Upper lobe of right lung (tissue), 1 donor: ENCODE results near the gene MBTPS1. TPM values are rescaled to one million over a fixed set of nuclear protein-coding genes. Genes with fewer than 3 reads are reported as not detected.

Experiments used
- ATAC-seq: fragments of 200-7000 bp; cut with Tn5 transposase; one replicate; pipeline ENCODE4 v1.9.1; 2020; ENCODE audit warnings: mild to moderate bottlenecking, moderate library complexity
- DNase-seq: peaks from one replicate; pipeline ENCODE4 v3.0.0-alpha.2; 2020
- H3K27ac ChIP-seq: fragments of 200-600 bp; one replicate; pipeline ENCODE4 v1.8.0; 2022
- H3K27me3 ChIP-seq: fragments of 200-600 bp; one replicate; pipeline ENCODE4 v1.8.0; 2022; ENCODE audit warnings: mild to moderate bottlenecking
- H3K36me3 ChIP-seq: fragments of 200-600 bp; one replicate; pipeline ENCODE4 v1.8.0; 2022
- H3K4me1 ChIP-seq: fragments of 200-600 bp; one replicate; pipeline ENCODE4 v1.8.0; 2022
- H3K4me3 ChIP-seq: fragments of 200-600 bp; one replicate; pipeline ENCODE4 v1.8.0; 2022; ENCODE audit warnings: mild to moderate bottlenecking
- H3K9me3 ChIP-seq: fragments of 200-600 bp; one replicate; pipeline ENCODE4 v1.8.0; 2022
- CTCF ChIP-seq: fragments of 200-600 bp; IDR thresholded peaks from one replicate; pipeline ENCODE4 v1.8.0; 2022; ENCODE audit warnings: antibody characterized with exemption
- intact Hi-C: fragments of 100-400 bp; cut with DNase I; formaldehyde crosslinking; loops from one replicate; pipeline ENCODE4 v1.11.0; 2022
- total RNA-seq: library from RNA; stranded (reverse); fragmentation: NEBNext Ultra II Directional; extraction: Animal tissue kit (Norgen Biotek cat#: 25700); gene quantifications from one replicate; pipeline ENCODE4 v1.2.1, GENCODE V29; 2021
- donor health status: DM: no; HTN: yes; CAD: no; lungs with severe emphysema.

Gene MBTPS1
- total RNA-seq, 1 donor from 2014 or later: 97.5 TPM

- Histone ChIP-seq H3K4me3 (no peak overlapping the region), H3K4me1 (no peaks in the 10 kb centered on the region), H3K27me3 (no peaks in the 10 kb centered on the region), H3K9me3 (no peaks in the 10 kb centered on the region), H3K27ac (no peak overlapping the region), H3K36me3 (peaks cover 96% of the 10 kb centered on the region)
- DNase-seq: no peak
- intact Hi-C loops: no loop called here
- no peak for TF ChIP-seq CTCF
- peak; percentile 64 for ATAC-seq
These were observed 47.2 kb downstream of the MBTPS1 start for GRCh38 chr16:84069540-84069939.

GRCh38 chr16:84068783-84069462, 47.8 kb downstream of the MBTPS1 start:
- no peak overlapping the region for H3K27ac ChIP-seq
- ATAC-seq (peak; percentile 67), DNase-seq (no peak)
- H3K9me3 ChIP-seq: no peaks in the 10 kb centered on the region
- H3K4me1 ChIP-seq: no peaks in the 10 kb centered on the region
- intact Hi-C loops: no loop called here
- no peak for TF ChIP-seq CTCF
- no peak overlapping the region for H3K4me3 ChIP-seq
- H3K27me3 ChIP-seq: no peaks in the 10 kb centered on the region
- H3K36me3 ChIP-seq: peaks cover 96% of the 10 kb centered on the region

DNA sequence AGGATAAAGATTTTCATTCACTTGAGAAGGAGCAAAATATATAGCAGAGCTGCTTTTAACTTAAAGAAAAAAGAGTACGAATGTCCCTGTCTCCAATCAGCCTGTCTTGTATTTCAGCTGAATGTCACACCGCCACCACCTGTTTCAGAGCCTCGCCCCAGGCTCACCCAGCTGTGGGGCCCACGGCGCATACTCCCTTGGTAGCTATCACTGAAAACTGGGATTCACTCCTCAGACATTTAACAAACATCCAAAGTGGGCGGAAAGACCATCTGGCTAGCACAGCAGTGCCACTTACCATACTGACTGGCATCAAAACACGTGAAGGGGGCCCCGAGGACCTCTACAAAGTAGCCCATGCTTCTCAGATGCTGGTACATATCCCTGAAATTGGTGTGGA, 48.7 kb downstream of the MBTPS1 start:
- Histone ChIP-seq H3K27ac (no peak overlapping the region), H3K36me3 (peaks cover 95% of the 10 kb centered on the region), H3K27me3 (no peaks in the 10 kb centered on the region), H3K9me3 (no peaks in the 10 kb centered on the region), H3K4me3 (no peak overlapping the region), H3K4me1 (no peaks in the 10 kb centered on the region)
- no peak for ATAC-seq
- no peak for TF ChIP-seq CTCF
- DNase-seq: no peak
- intact Hi-C loops: no loop called here

DNA sequence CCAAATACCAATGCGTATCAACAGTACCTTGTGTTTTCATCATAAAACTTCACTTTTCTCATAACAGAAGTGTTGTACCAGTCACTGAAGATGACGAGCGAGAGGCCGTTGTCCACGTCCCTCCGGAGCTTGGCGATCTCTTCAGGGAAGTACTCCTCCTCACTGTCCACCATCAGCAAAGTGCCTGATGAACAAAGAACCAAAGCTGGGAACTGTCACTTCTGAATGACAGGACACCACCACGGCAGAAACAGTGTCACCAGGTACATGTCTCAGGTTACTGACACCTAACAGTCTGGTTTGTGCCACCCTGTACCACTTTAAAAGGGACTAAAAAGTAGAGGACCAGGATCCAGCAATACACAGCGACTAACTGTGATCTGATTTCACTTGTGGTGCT, 49.1 kb downstream of the MBTPS1 start:
- no peak for TF ChIP-seq CTCF
- intact Hi-C loops: no loop called here
- H3K9me3 ChIP-seq: no peaks in the 10 kb centered on the region
- H3K36me3 ChIP-seq: peaks cover 95% of the 10 kb centered on the region
- H3K4me3 ChIP-seq: no peak overlapping the region
- ATAC-seq (no peak), DNase-seq (no peak)
- no peak overlapping the region for H3K27ac ChIP-seq
- H3K27me3 ChIP-seq: no peaks in the 10 kb centered on the region
- no peaks in the 10 kb centered on the region for H3K4me1 ChIP-seq

DNA sequence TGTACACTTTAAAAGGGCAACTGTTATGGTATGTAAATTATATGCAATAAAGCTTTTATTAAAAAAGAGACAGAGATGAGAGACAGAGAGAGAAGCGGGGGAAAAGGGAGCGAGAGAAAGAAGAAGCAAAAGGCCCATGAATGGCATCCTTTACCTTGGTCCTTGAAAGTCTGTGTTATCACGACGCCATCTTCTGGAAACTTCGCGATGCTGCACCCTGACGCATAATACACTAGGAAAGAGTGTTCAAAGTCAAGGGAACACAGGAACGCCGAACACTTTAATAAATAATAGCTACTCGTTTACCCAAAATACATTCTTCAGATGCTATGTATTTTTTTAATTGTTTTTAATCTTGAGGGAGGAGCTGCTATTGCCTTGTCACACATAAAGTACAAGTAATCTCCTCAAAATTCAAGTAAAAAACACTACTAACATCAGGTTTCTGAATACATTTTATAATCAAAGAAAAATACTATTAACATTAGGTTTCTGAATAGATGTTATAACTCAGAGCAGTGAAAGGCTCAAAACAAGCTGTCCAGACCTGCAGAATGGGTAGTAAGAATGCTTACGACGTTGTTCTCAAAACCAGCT, 51.1 kb downstream of the MBTPS1 start:
- intact Hi-C loops: no loop called here
- Histone ChIP-seq H3K4me3 (no peak overlapping the region), H3K27ac (no peak overlapping the region), H3K27me3 (no peaks in the 10 kb centered on the region), H3K36me3 (peaks cover 96% of the 10 kb centered on the region), H3K9me3 (no peaks in the 10 kb centered on the region), H3K4me1 (no peaks in the 10 kb centered on the region)
- ATAC-seq (peak; percentile 60), DNase-seq (peak; percentile 40)
- peak; percentile 60 for TF ChIP-seq CTCF
